ENCODE data around the gene PCBD1. TPM values are rescaled to one million over a fixed set of nuclear protein-coding genes. Genes with fewer than 3 reads are reported as not detected.

The PCBD1 gene
- total RNA-seq, 3 donors from 2014 or later = 52.4 to 93.9 (median 66.6) TPM

DNA sequence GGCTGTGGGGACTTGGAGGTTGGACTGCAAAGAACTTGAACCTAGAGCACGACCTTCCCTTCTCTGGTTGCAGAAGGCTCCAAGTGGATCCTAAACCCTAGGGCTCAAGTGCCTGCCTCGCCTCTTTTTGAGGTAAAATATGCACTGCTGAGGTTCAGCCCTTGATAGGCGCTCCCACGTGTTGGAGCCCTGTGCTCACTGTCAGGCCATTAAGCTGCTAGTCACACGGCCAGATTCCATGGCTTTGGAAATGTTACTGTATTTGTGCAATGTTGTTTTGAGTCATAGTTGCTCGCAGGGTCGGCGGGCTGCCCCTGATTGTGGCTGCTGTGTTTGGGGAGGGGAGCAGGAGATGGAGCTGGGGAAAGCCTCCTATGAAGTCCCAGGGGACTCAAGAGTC is 39.8 kb upstream of the PCBD1 start:
- intact Hi-C loops (cut with DNase I; ENCODE audit: low total_unique reads) = no loop called here
- Histone ChIP-seq H3K27ac (no peak overlapping the region), H3K4me3 (no peak overlapping the region), H3K36me3 (no peaks in the 10 kb centered on the region), H3K27me3 (no peaks in the 10 kb centered on the region), H3K4me1 (no peaks in the 10 kb centered on the region), H3K9me3 (no peaks in the 10 kb centered on the region)
- TF ChIP-seq POLR2AphosphoS5 (IDR thresholded peaks at IDR 0.05) (no peak), POLR2A (IDR thresholded peaks at IDR 0.05) (no peak)
- TF ChIP-seq, protein P1, sequence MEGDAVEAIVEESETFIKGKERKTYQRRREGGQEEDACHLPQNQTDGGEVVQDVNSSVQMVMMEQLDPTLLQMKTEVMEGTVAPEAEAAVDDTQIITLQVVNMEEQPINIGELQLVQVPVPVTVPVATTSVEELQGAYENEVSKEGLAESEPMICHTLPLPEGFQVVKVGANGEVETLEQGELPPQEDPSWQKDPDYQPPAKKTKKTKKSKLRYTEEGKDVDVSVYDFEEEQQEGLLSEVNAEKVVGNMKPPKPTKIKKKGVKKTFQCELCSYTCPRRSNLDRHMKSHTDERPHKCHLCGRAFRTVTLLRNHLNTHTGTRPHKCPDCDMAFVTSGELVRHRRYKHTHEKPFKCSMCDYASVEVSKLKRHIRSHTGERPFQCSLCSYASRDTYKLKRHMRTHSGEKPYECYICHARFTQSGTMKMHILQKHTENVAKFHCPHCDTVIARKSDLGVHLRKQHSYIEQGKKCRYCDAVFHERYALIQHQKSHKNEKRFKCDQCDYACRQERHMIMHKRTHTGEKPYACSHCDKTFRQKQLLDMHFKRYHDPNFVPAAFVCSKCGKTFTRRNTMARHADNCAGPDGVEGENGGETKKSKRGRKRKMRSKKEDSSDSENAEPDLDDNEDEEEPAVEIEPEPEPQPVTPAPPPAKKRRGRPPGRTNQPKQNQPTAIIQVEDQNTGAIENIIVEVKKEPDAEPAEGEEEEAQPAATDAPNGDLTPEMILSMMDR (IDR thresholded peaks at IDR 0.05) = no peak
- no peak for DNase-seq (ENCODE audit: low spot score in 2 of 2)

GRCh38 chr10:70927189-70927943 is 39.0 kb upstream of the PCBD1 start:
- TF ChIP-seq POLR2AphosphoS5 (IDR thresholded peaks at IDR 0.05) (no peak), POLR2A (IDR thresholded peaks at IDR 0.05) (no peak)
- TF ChIP-seq, protein P1 (IDR thresholded peaks at IDR 0.05) = no peak
- H3K36me3 ChIP-seq = no peaks in the 10 kb centered on the region
- no peak overlapping the region for H3K27ac ChIP-seq
- no peaks in the 10 kb centered on the region for H3K27me3 ChIP-seq
- no peaks in the 10 kb centered on the region for H3K4me1 ChIP-seq
- no peaks in the 10 kb centered on the region for H3K9me3 ChIP-seq
- intact Hi-C loops (cut with DNase I; ENCODE audit: low total_unique reads) = no loop called here
- DNase-seq (ENCODE audit: low spot score in 2 of 2) = no peak
- H3K4me3 ChIP-seq = no peak overlapping the region

- H3K36me3 ChIP-seq = no peaks in the 10 kb centered on the region
- intact Hi-C loops (cut with DNase I; ENCODE audit: low total_unique reads) = no loop called here
- no peaks in the 10 kb centered on the region for H3K27me3 ChIP-seq
- no peak for TF ChIP-seq POLR2AphosphoS5 (IDR thresholded peaks at IDR 0.05)
- no peak for TF ChIP-seq POLR2A (IDR thresholded peaks at IDR 0.05)
- TF ChIP-seq, protein P1 (IDR thresholded peaks at IDR 0.05) = no peak
- H3K9me3 ChIP-seq = no peaks in the 10 kb centered on the region
- no peak overlapping the region for H3K4me3 ChIP-seq
- no peak for DNase-seq (ENCODE audit: low spot score in 2 of 2)
- no peaks in the 10 kb centered on the region for H3K4me1 ChIP-seq
- no peak overlapping the region for H3K27ac ChIP-seq
Observed at GRCh38 chr10:70926226-70927000, 38.0 kb upstream of the PCBD1 start.

- DNase-seq (ENCODE audit: low spot score in 2 of 2) = peak in 1 of 2 donors; percentile 26
- H3K27me3 ChIP-seq = no peaks in the 10 kb centered on the region
- H3K9me3 ChIP-seq = no peaks in the 10 kb centered on the region
- H3K4me3 ChIP-seq = no peak overlapping the region
- intact Hi-C loops (cut with DNase I; ENCODE audit: low total_unique reads) = no loop called here
- TF ChIP-seq POLR2AphosphoS5 (IDR thresholded peaks at IDR 0.05) = no peak
- no peak for TF ChIP-seq POLR2A (IDR thresholded peaks at IDR 0.05)
- TF ChIP-seq, protein P1 (IDR thresholded peaks at IDR 0.05) = peak; percentile 62 to 85 (median 85)
- no peaks in the 10 kb centered on the region for H3K4me1 ChIP-seq
- no peaks in the 10 kb centered on the region for H3K36me3 ChIP-seq
- H3K27ac ChIP-seq = no peak overlapping the region
Observed at GRCh38 chr10:70925377-70926225, 37.2 kb upstream of the PCBD1 start.
